ENCODE results near the gene INSC.

DNA sequence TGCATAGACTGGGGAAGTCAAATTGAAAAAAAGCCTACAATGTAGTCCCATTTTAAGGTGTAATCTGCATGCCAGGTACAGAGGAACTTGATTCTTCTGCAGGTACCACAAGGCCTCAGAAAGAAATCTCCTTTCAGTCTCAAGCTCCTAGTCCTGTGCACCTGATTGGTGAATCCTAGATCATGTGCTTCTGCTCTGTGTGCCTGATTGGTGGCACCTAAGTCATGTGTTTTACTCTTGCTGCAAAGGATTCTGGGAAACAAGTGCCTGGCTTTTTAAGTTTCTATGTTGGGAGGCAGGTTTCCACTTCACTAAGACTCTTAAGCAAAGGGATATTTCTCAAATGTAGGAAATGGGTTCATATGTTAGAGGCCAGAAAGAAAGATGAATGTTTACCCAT, 29.1 kb downstream of the INSC start:
- TF ChIP-seq, protein P1, sequence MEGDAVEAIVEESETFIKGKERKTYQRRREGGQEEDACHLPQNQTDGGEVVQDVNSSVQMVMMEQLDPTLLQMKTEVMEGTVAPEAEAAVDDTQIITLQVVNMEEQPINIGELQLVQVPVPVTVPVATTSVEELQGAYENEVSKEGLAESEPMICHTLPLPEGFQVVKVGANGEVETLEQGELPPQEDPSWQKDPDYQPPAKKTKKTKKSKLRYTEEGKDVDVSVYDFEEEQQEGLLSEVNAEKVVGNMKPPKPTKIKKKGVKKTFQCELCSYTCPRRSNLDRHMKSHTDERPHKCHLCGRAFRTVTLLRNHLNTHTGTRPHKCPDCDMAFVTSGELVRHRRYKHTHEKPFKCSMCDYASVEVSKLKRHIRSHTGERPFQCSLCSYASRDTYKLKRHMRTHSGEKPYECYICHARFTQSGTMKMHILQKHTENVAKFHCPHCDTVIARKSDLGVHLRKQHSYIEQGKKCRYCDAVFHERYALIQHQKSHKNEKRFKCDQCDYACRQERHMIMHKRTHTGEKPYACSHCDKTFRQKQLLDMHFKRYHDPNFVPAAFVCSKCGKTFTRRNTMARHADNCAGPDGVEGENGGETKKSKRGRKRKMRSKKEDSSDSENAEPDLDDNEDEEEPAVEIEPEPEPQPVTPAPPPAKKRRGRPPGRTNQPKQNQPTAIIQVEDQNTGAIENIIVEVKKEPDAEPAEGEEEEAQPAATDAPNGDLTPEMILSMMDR (IDR thresholded peaks at IDR 0.05 in 8 of 11, conservative IDR thresholded peaks at IDR 0.05 in 3 of 11) = no peak
- TF ChIP-seq POLR2A (IDR thresholded peaks at IDR 0.05) (no peak), POLR2AphosphoS5 (IDR thresholded peaks at IDR 0.05) (no peak)

Data from spleen (tissue), 7 donors.